GM12872 (cell line): Measurements from ENCODE around the gene GRIP2.

Experiments used
- TF ChIP-seq, protein P1 (sequence below): IDR thresholded peaks from 3 replicates; pipeline ENCODE4 v1.5.1; 2011; ENCODE audit warnings: low read depth, mild to moderate bottlenecking, low read length, moderate library complexity; ENCODE audit not compliant: insufficient read depth

GRIP2 gene

DNA sequence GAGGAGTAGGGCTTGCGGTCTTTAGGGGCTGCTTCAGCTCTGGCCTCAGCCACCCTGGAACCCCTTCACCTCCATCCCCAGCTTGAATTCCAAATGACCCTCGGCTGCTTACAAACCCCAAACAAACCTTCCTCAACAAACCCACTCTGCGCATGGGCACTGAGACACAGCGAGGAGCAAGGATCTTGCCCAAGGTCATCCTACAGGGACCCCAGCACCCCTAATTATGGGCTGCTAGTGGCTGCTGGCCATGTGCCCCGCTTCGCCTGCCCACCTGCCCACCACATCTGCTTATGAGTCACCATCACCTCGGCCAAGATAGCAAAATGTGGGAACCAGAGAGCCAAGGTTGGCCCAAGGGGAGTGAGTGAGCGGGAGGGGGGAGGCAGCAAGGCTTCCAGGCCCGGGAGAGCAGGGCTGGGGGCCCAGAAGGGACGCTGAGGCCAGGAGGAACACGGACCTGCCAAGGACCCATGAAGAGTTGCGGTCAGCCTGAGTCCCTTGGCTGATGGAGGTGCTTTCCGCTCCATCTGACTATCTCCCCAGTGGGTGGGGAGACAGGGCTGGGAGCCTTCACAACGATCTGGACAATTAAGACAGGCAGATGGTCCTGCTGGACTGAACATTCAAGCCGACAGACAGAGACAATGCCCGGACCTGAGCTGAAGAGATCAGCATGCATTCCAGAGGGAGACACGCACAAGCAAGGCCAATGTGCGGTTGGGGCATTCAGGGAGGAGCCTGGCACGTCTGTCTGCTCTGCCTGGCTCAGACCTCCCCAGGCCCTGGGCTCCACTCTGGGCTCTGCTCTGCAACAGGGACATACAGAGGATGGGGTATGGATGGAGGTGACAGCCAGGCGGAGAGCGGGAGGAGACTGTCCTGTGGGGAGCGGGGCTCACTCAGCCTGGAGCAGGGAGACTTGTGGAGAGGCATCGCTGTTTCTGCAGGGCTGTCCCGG is 10.8 kb upstream of the GRIP2 start:
- TF ChIP-seq, protein P1, sequence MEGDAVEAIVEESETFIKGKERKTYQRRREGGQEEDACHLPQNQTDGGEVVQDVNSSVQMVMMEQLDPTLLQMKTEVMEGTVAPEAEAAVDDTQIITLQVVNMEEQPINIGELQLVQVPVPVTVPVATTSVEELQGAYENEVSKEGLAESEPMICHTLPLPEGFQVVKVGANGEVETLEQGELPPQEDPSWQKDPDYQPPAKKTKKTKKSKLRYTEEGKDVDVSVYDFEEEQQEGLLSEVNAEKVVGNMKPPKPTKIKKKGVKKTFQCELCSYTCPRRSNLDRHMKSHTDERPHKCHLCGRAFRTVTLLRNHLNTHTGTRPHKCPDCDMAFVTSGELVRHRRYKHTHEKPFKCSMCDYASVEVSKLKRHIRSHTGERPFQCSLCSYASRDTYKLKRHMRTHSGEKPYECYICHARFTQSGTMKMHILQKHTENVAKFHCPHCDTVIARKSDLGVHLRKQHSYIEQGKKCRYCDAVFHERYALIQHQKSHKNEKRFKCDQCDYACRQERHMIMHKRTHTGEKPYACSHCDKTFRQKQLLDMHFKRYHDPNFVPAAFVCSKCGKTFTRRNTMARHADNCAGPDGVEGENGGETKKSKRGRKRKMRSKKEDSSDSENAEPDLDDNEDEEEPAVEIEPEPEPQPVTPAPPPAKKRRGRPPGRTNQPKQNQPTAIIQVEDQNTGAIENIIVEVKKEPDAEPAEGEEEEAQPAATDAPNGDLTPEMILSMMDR, result no peak

DNA sequence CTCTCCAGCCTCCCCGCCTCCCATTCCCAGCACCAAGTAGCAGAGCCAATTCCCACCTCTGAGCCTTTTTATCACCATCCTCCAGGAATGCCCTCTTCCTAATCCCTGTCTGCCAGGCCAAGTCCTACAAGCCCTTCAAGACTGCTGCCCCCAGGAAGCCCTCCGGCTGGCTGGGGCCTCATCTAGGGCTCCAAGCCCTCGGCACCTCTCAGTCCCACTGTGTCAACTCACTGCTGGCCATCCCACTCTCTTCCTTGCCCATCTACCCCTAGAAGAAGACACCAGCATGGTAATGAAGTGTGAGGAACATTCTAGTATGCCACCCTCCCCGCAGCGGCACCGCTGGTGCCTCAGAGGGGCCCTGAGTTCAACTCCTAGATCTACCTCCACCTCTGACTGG is 10.0 kb upstream of the GRIP2 start:
- TF ChIP-seq, protein P1, result no peak

DNA sequence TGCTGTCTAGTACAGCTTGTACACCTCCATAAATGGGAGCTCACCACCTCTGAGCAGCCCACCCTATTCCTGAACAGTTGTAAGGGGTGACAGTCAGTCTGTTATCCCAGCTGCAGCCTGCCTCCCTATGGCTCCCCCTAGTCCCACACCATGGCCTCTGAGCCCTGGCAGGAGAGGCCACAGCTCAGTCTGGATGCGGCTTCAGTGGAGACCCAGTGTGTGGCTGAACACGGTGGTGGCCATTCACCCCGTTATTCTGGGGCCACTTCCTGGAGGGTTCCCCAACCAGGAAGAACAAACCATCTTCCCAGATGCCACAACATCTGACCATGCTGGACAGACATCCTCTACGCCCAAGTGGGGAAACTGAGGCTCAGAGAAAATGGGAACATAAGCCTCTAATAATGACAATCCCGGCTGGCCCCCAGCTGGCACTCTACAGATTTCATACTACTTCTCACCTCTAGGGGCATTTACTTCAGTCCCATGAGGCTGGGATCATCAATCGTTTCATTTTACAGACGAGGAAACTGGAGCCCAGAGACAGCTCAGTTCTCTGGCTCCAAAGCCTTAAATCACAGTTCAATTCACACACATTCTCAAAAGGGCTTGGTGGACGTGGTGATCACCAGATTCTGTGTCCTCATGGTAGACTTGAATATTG is 9.2 kb upstream of the GRIP2 start:
- TF ChIP-seq, protein P1, result peak; percentile 48

DNA sequence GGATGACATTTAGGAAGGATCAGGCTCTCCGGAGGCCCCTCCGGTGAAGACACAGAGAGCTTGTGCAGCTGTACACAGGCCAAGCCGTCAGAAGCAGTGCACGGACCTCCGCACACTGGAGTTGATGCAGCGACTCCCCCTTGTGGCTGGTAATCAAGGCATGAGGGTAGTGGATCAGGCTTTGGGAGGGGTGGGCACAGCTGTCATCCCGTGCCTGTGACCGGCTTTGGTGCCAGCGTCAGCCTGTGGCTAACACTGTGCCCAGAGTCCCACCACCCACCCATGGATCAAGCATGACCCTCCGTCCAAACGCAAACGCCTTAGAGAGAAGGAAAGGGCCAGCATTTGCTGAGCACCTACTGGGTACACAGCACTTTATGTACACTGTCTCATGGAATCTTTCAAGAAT is 8.2 kb upstream of the GRIP2 start:
- TF ChIP-seq, protein P1, result peak; percentile 68

DNA sequence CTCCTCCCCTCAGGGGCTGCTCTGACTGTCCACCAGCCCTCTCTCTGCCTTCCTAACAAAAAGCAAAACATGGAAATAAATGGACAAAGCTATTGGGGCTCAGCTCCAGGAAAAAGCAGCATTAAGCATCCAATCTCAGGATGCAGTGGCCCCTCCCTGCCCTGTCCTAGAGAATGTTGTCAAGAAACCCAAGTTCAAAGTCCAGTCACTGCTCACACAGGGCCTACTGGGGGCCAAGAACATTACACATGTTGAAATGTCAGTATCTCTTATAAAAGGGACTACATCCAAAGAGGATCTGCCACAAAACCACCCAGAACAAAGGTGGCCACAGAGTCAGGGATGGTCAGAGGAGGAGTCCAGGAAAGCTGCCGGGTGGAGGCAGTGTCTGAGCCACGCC is 7.6 kb upstream of the GRIP2 start:
- TF ChIP-seq, protein P1, result no peak

DNA sequence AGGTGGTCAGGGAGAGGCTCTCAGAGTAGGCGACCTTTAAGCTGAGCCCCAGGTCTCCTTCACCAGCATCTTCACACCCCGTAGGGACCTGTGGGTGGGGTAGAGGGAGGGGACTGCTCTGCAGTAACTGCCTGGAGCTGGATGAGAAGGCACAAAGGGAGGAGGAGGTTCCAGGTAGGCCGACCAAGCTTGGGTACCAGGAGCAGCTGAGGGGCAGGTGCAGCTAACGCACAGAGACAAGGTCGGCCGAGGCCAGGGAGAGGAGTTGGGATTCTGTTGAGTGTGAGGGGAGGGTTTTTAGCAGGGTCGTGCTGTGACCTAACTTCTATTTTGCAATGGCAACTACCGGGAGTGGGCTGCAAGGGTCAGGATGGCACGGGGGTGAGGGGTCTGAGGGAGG is 5.9 kb upstream of the GRIP2 start:
- TF ChIP-seq, protein P1, result no peak

DNA sequence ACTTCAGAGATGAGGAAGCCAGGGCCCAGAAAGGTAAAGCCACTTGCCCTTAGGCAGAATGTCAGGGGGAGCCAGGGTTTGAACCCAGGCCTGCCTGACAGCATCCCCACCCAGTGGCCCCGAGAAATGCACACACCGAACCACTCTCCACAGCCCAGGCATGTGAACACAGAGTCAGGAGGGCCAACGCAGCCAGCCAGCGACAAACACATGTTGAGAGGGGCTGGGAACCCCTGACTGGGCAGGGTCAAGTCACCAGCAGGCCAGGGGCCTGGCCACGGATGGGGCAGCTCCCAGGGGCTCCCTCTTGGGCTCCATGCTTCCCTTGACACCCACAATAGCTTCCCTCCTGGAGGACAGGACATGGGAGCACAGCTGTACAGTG is 5.1 kb upstream of the GRIP2 start:
- TF ChIP-seq, protein P1, result no peak
